H1 (cell line): ENCODE measurements around the gene CEP89. TPM values are rescaled to one million over a fixed set of nuclear protein-coding genes. Genes with fewer than 3 reads are reported as not detected.

ENCODE experiments used
- CTCF ChIA-PET: fragments of 300-600 bp; sonication (Branson Sonifier 250); formaldehyde crosslinking; loops from one replicate; lab custom pipeline; 2021; ENCODE audit not compliant: partially characterized antibody; lab: Charles Lee
- POLR2A ChIA-PET: fragments of 300-600 bp; sonication (Branson Sonifier 250); formaldehyde crosslinking; loops from one replicate; lab custom pipeline; 2021; ENCODE audit warnings: inconsistent platforms; ENCODE audit not compliant: partially characterized antibody; lab: Charles Lee
- DNase-seq, 2 experiments: peaks; one replicate each; pipeline versions ENCODE4 v3.0.0 to v3.0.0-alpha.2; 2010 to 2022; ENCODE audit warnings: low spot score in 2 of 2, low read depth in 1 of 2, mixed read lengths in 1 of 2
- FAIRE-seq: peaks from 2 replicates; lab custom pipeline; 2011; peaks lifted over from hg19 to GRCh38; lab: Jason Lieb, UNC
- H2AFZ ChIP-seq: 2 replicates; pipeline ENCODE4 v1.8.1; 2012; ENCODE audit warnings: low read length, inconsistent platforms
- H2AK5ac ChIP-seq: 2 replicates; pipeline ENCODE4 v1.6.1; 2013; ENCODE audit warnings: low read depth, low read length
- H2BK120ac ChIP-seq: replicated peaks from 2 replicates; pipeline ENCODE3; 2013; ENCODE audit warnings: low read depth, low read length, inconsistent platforms
- H2BK12ac ChIP-seq: 2 replicates; pipeline ENCODE4 v1.6.1; 2013; ENCODE audit warnings: low read depth, low read length
- H2BK15ac ChIP-seq: 2 replicates; pipeline ENCODE4 v1.6.1; 2013; ENCODE audit warnings: low read length
- H2BK20ac ChIP-seq: 2 replicates; pipeline ENCODE4 v1.6.1; 2013; ENCODE audit warnings: low read length
- H2BK5ac ChIP-seq: 2 replicates; pipeline ENCODE4 v1.6.1; 2013; ENCODE audit warnings: low read depth, low read length
- H3K14ac ChIP-seq: 2 replicates; pipeline ENCODE4 v1.6.1; 2013; ENCODE audit warnings: inconsistent platforms; ENCODE audit not compliant: insufficient read length
- H3K18ac ChIP-seq: 2 replicates; pipeline ENCODE4 v1.6.1; 2013; ENCODE audit warnings: low read length; ENCODE audit errors: extremely low read depth
- H3K23ac ChIP-seq: 2 replicates; pipeline ENCODE4 v1.6.1; 2013; ENCODE audit warnings: inconsistent platforms; ENCODE audit not compliant: insufficient read length
- H3K23me2 ChIP-seq: 2 replicates; pipeline ENCODE4 v1.6.1; 2013; ENCODE audit warnings: low read depth, low read length
- H3K27ac ChIP-seq: 2 replicates; pipeline ENCODE4 v1.6.1; 2011; ENCODE audit warnings: low read depth, low read length, inconsistent platforms
- H3K27me3 ChIP-seq, 4 experiments: replicated peaks in 1 of 4; 1 replicate in 1 of 4; 2 replicates in 3 of 4; pipeline versions ENCODE4 v1.6.1 to v1.8.1; 2011 to 2013; ENCODE audit warnings: low read length in 3 of 4, mild to moderate bottlenecking in 3 of 4, inconsistent platforms in 2 of 4, mixed read lengths in 2 of 4, moderate library complexity in 1 of 4; ENCODE audit not compliant: control insufficient read depth in 3 of 4, insufficient read depth in 3 of 4; ENCODE audit errors: extremely low read depth in 1 of 4
- H3K36me3 ChIP-seq, 4 experiments: 2 replicates each; pipeline versions ENCODE4 v1.6.1 to v1.8.1; 2011 to 2013; ENCODE audit warnings: mild to moderate bottlenecking in 4 of 4, low read length in 3 of 4, moderate library complexity in 2 of 4, control low read depth in 1 of 4, inconsistent platforms in 1 of 4; ENCODE audit not compliant: insufficient read depth in 4 of 4, control insufficient read depth in 2 of 4
- H3K4ac ChIP-seq: replicated peaks from 2 replicates; pipeline ENCODE3; 2013; ENCODE audit warnings: low read length, low read depth, mixed read lengths, inconsistent platforms; ENCODE audit not compliant: insufficient read length
- H3K4me1 ChIP-seq, 4 experiments: replicated peaks in 1 of 4; 1 replicate in 1 of 4; 2 replicates in 3 of 4; pipeline versions ENCODE4 v1.6.1 to v1.8.1; 2011 to 2013; ENCODE audit warnings: low read length in 3 of 4, inconsistent platforms in 2 of 4, mixed read lengths in 1 of 4; ENCODE audit not compliant: insufficient read depth in 4 of 4, control insufficient read depth in 3 of 4
- H3K4me2 ChIP-seq, 2 experiments: 2 replicates each; pipeline versions ENCODE4 v1.6.1 to v1.8.1; 2011 to 2013; ENCODE audit warnings: low read depth in 2 of 2, low read length in 2 of 2, control low read depth in 1 of 2, inconsistent platforms in 1 of 2, mild to moderate bottlenecking in 1 of 2; ENCODE audit not compliant: insufficient read depth in 1 of 2
- H3K4me3 ChIP-seq, 4 experiments: fragments of 200-600, 300-600 bp in 1 of 4; sonication (generic), shearing (Covaris generic), sonication (Bioruptor Twin) in 1 of 4; 2 replicates each; pipeline versions ENCODE4 v1.5.1 to v1.8.1; 2011 to 2016; ENCODE audit warnings: low read length in 4 of 4, low read depth in 3 of 4, control low read depth in 2 of 4, inconsistent platforms in 2 of 4, mild to moderate bottlenecking in 2 of 4, mixed read lengths in 1 of 4, moderate library complexity in 1 of 4; ENCODE audit not compliant: insufficient read depth in 2 of 4; ENCODE audit errors: extremely low read depth in 1 of 4
- H3K56ac ChIP-seq: replicated peaks from 2 replicates; pipeline ENCODE3; 2013; ENCODE audit warnings: low read depth, mild to moderate bottlenecking, mixed read lengths, low read length, inconsistent platforms; ENCODE audit not compliant: insufficient read length
- H3K79me1 ChIP-seq: 2 replicates; pipeline ENCODE4 v1.6.1; 2013; ENCODE audit warnings: low read depth, low read length, control low read depth
- H3K79me2 ChIP-seq, 2 experiments: 2 replicates each; pipeline versions ENCODE4 v1.6.1 to v1.8.1; 2012 to 2013; ENCODE audit warnings: low read length in 2 of 2, mild to moderate bottlenecking in 2 of 2, inconsistent platforms in 1 of 2; ENCODE audit not compliant: insufficient read depth in 2 of 2, control insufficient read depth in 1 of 2
- H3K9ac ChIP-seq, 4 experiments: replicated peaks in 1 of 4; 1 replicate in 1 of 4; 2 replicates in 3 of 4; pipeline versions ENCODE4 v1.6.1 to v1.8.1; 2011 to 2013; ENCODE audit warnings: low read depth in 3 of 4, low read length in 3 of 4, control low read depth in 2 of 4, mild to moderate bottlenecking in 2 of 4, moderate library complexity in 2 of 4, inconsistent platforms in 1 of 4; ENCODE audit errors: extremely low read depth in 1 of 4
- H3K9me3 ChIP-seq, 2 experiments: 2 replicates each; pipeline versions ENCODE4 v1.6.1 to v1.8.1; 2012 to 2013; ENCODE audit warnings: mild to moderate bottlenecking in 2 of 2, moderate library complexity in 2 of 2, control low read depth in 1 of 2, inconsistent platforms in 1 of 2, low read depth in 1 of 2, low read length in 1 of 2, mixed read lengths in 1 of 2; ENCODE audit not compliant: insufficient read depth in 2 of 2
- H4K20me1 ChIP-seq, 2 experiments: replicated peaks in 1 of 2; 2 replicates each; pipeline versions ENCODE3 to v1.8.1; 2011 to 2013; ENCODE audit warnings: inconsistent platforms in 2 of 2, low read length in 2 of 2, mild to moderate bottlenecking in 1 of 2; ENCODE audit not compliant: insufficient read depth in 2 of 2, control insufficient read depth in 1 of 2
- H4K5ac ChIP-seq: 2 replicates; pipeline ENCODE4 v1.6.1; 2013; ENCODE audit warnings: low read length, low read depth, mixed read lengths, inconsistent platforms; ENCODE audit not compliant: insufficient read length
- H4K8ac ChIP-seq: 2 replicates; pipeline ENCODE4 v1.8.0; 2013; ENCODE audit warnings: mild to moderate bottlenecking, moderate library complexity, low read length, inconsistent platforms; ENCODE audit not compliant: insufficient read depth; ENCODE audit errors: extremely low read depth
- H4K91ac ChIP-seq: replicated peaks from 2 replicates; pipeline ENCODE3; 2013; ENCODE audit warnings: low read length, mixed read lengths, inconsistent platforms; ENCODE audit not compliant: insufficient read length
- CEBPB ChIP-seq: IDR thresholded peaks from 2 replicates; pipeline ENCODE4 v1.6.1; 2012; ENCODE audit warnings: low read depth, low read length
- CHD1 ChIP-seq: IDR thresholded peaks from 2 replicates; pipeline ENCODE4 v1.6.1; 2012; ENCODE audit warnings: low read depth, low read length, improper control_type of control experiment
- NRF1 ChIP-seq: IDR thresholded peaks from 2 replicates; pipeline ENCODE4 v1.6.1; 2011; ENCODE audit warnings: mild to moderate bottlenecking, low read depth, low read length, improper control_type of control experiment
- SAP30 ChIP-seq: fragments of 300-600 bp; sonication (generic); IDR thresholded peaks from 2 replicates; pipeline ENCODE4 v1.7.1; 2012; ENCODE audit warnings: low read length, moderate library complexity, mild to moderate bottlenecking, inconsistent platforms; ENCODE audit not compliant: insufficient read depth, insufficient replicate concordance
- TBP ChIP-seq: IDR thresholded peaks from 2 replicates; pipeline ENCODE4 v1.6.1; 2011; ENCODE audit warnings: low read depth, low read length, improper control_type of control experiment
- WGBS, 2 experiments: shearing (Covaris generic) in 1 of 2; methylation state at CpG; one replicate each; pipeline versions ENCODE4 v1.1.6 to v1.1.7; 2013 to 2015; ENCODE audit warnings: low lambda C conversion rate in 2 of 2, mixed read lengths in 2 of 2, inconsistent platforms in 1 of 2, low coverage in 1 of 2, missing lambda C conversion rate in 1 of 2; ENCODE audit not compliant: insufficient replicate concordance in 2 of 2, insufficient coverage in 1 of 2, insufficient read length in 1 of 2; ENCODE audit errors: extremely low coverage in 1 of 2, missing lambda C conversion rate in 1 of 2; 5-methylcytosine and 5-hydroxymethylcytosine counted together
- polyA plus RNA-seq, 7 experiments: library from polyadenylated mRNA; depleted of rRNA in 3 of 7; stranded (reverse) in 5 of 7; unstranded in 2 of 7; fragments of >200 nt in 5 of 7; fragments of 200-250 nt in 2 of 7; gene quantifications; 1 replicate in 5 of 7; 2 replicates in 1 of 7; 4 replicates in 1 of 7; pipeline versions ENCODE4 v1.2.1 to v1.2.3, GENCODE V29; 2011 to 2013; ENCODE audit warnings: missing spikeins in 2 of 7, mixed read lengths in 2 of 7
- total RNA-seq: library from RNA; stranded (reverse); fragmentation: NEBNext Ultra II Directional; extraction: Animal tissue kit (Norgen Biotek cat#: 25700); gene quantifications from 2 replicates; pipeline ENCODE4 v1.2.1, GENCODE V29; 2021

Gene CEP89
- total and polyA plus RNA-seq, 2 of the 8 experiments (the other 6 are each of a cell fraction or from before 2014, with no cell fraction given), result 23.0 to 23.6 TPM

GRCh38 chr19:32928806-32929205 is 43.0 kb downstream of the CEP89 start:
- Histone ChIP-seq H2BK20ac (no peak overlapping the region), H3K79me1 (no peaks in the 10 kb centered on the region), H3K18ac (no peak overlapping the region), H4K91ac (no peak overlapping the region), H2BK12ac (no peak overlapping the region), H3K27me3 (no peaks in the 10 kb centered on the region), H3K27ac (no peak overlapping the region), H3K23me2 (peaks cover 1% of the 10 kb centered on the region; the same call in 1 of the 2 replicates), H3K4me1 (no peaks in the 10 kb centered on the region), H4K8ac (no peak overlapping the region), H3K56ac (no peak overlapping the region), H2BK15ac (no peak overlapping the region), H3K23ac (no peak overlapping the region), H4K20me1 (no peaks in the 10 kb centered on the region), H3K4ac (no peak overlapping the region), H3K9ac (no peak overlapping the region), H3K4me2 (no peak overlapping the region), H2AK5ac (no peak overlapping the region), H3K9me3 (no peaks in the 10 kb centered on the region), H2BK120ac (no peak overlapping the region), H3K36me3 (peaks cover 0 to 7% (median 0%) of the 10 kb centered on the region in 4 experiments; a peak in 3 of 8 replicates), H2AFZ (no peak overlapping the region), H4K5ac (no peak overlapping the region), H3K79me2 (no peaks in the 10 kb centered on the region), H2BK5ac (no peak overlapping the region), H3K4me3 (no peak overlapping the region), H3K14ac (no peak overlapping the region)
- FAIRE-seq (no peak), DNase-seq (no peak)
- ChIA-PET CTCF (interaction anchor here (0.6 kb wide), 1 partner anchor 359 kb away, joined by 3 read pairs; no protein-coding TSS in a partner anchor), POLR2A (no interaction called here)
- 95% methylated on average over 2 of the region's 2 CpGs; no CpG with 5 or more reads in 1 of the 2 experiments for WGBS, 2 experiments
- TF ChIP-seq CEBPB (no peak), TBP (no peak), CHD1 (no peak), NRF1 (no peak), SAP30 (no peak)
